Erythroblast (primary cell): ENCODE data around the gene MTIF3.

Source experiments
- DNase-seq, 2 experiments: peaks; one replicate each; lab custom pipeline; 2025; lab: John Stamatoyannopoulos, UW
- GATA1 ChIP-seq: IDR thresholded peaks from 2 replicates; pipeline ENCODE4 v1.6.1; 2011; ENCODE audit warnings: low read depth, mild to moderate bottlenecking, control low read depth, low read length, moderate library complexity
- POLR2A ChIP-seq: IDR thresholded peaks from 2 replicates; pipeline ENCODE4 v1.6.1; 2011; ENCODE audit warnings: mild to moderate bottlenecking, low read length

Gene MTIF3

GRCh38 chr13:27440408-27440807 is 10.0 kb downstream of the MTIF3 start:
- TF ChIP-seq POLR2A (no peak), GATA1 (no peak)
- DNase-seq, result no peak

GRCh38 chr13:27437126-27437525 is 13.2 kb downstream of the MTIF3 start:
- TF ChIP-seq GATA1 (no peak), POLR2A (no peak)

GRCh38 chr13:27432611-27433210 is 17.7 kb downstream of the MTIF3 start:
- TF ChIP-seq POLR2A, result no peak
- TF ChIP-seq GATA1, result no peak
- DNase-seq, result no peak

More at GRCh38 chr13:27437126-27437525, 13.2 kb downstream of the MTIF3 start:
- DNase-seq, result no peak

GRCh38 chr13:27432180-27432579 is 18.2 kb downstream of the MTIF3 start:
- TF ChIP-seq POLR2A, result no peak
- no peak for TF ChIP-seq GATA1

GRCh38 chr13:27428160-27428559 is 22.2 kb downstream of the MTIF3 start:
- DNase-seq, result no peak
- TF ChIP-seq GATA1 (no peak), POLR2A (no peak)

More at GRCh38 chr13:27432180-27432579, 18.2 kb downstream of the MTIF3 start:
- DNase-seq, result no peak

- TF ChIP-seq GATA1 (no peak), POLR2A (no peak)
- no peak for DNase-seq
Measured at GRCh38 chr13:27427641-27428040, 22.7 kb downstream of the MTIF3 start.

- DNase-seq, result peak; percentile 89 to 91
- TF ChIP-seq POLR2A (peak; percentile 57), GATA1 (no peak)
Measured at GRCh38 chr13:27425918-27426630, 24.3 kb downstream of the MTIF3 start.

- TF ChIP-seq POLR2A (no peak), GATA1 (no peak)
- DNase-seq, result peak; percentile 68 to 70
Measured at GRCh38 chr13:27425158-27425917, 25.0 kb downstream of the MTIF3 start.

- TF ChIP-seq POLR2A (peak; percentile 95), GATA1 (no peak)
- peak; percentile 93 to 96 for DNase-seq
Measured at GRCh38 chr13:27424246-27425157, 25.9 kb downstream of the MTIF3 start, which contains the start of gene GTF3A. TSS of gene GTF3A (plus strand) at chr13:27424619.

- peak; percentile 17 to 31 for DNase-seq
- TF ChIP-seq POLR2A (no peak), GATA1 (no peak)
Measured at GRCh38 chr13:27423333-27423732, 27.0 kb downstream of the MTIF3 start.

- DNase-seq, result peak; percentile 61 to 67
Measured at GRCh38 chr13:27421101-27421871, 29.1 kb downstream of the MTIF3 start.

GRCh38 chr13:27419328-27419727 is 31.0 kb downstream of the MTIF3 start:
- no peak for DNase-seq
- TF ChIP-seq POLR2A (no peak), GATA1 (no peak)

More at GRCh38 chr13:27421101-27421871, 29.1 kb downstream of the MTIF3 start:
- TF ChIP-seq POLR2A (no peak), GATA1 (no peak)

GRCh38 chr13:27415116-27415515 is 35.2 kb downstream of the MTIF3 start:
- no peak for TF ChIP-seq POLR2A
- no peak for TF ChIP-seq GATA1
- DNase-seq, result no peak
